HG03432 (cell line): ENCODE measurements around the gene SND1.

Experiments
- ATAC-seq: cut with Tn5 transposase; IDR thresholded peaks from one replicate; pipeline ENCODE4 v1.9.1; 2021; ENCODE audit warnings: mild to moderate bottlenecking, moderate library complexity; ENCODE audit not compliant: unreplicated experiment

Gene SND1

GRCh38 chr7:128005759-128006159 lies 353.8 kb downstream of the SND1 start:
- no peak for ATAC-seq

- ATAC-seq: no peak
These were observed 354.7 kb downstream of the SND1 start for GRCh38 chr7:128006550-128007302.

- no peak for ATAC-seq
These were observed 355.3 kb downstream of the SND1 start for GRCh38 chr7:128007303-128007680.

GRCh38 chr7:128008141-128008540 lies 356.1 kb downstream of the SND1 start:
- ATAC-seq: no peak

- no peak for ATAC-seq
These were observed 356.8 kb downstream of the SND1 start for GRCh38 chr7:128008744-128009143.

- ATAC-seq: no peak
These were observed 358.6 kb downstream of the SND1 start for GRCh38 chr7:128010391-128011127.

- no peak for ATAC-seq
These were observed 359.2 kb downstream of the SND1 start for GRCh38 chr7:128011131-128011661.

- no peak for ATAC-seq
These were observed 362.8 kb downstream of the SND1 start for GRCh38 chr7:128014811-128015210.

GRCh38 chr7:128017460-128017859 lies 365.5 kb downstream of the SND1 start:
- no peak for ATAC-seq

GRCh38 chr7:128017862-128018845 lies 366.2 kb downstream of the SND1 start:
- no peak for ATAC-seq

GRCh38 chr7:128019288-128019687 lies 367.3 kb downstream of the SND1 start:
- ATAC-seq: no peak

GRCh38 chr7:128020159-128020558 lies 368.2 kb downstream of the SND1 start:
- ATAC-seq: no peak

GRCh38 chr7:128021366-128021765 lies 369.4 kb downstream of the SND1 start:
- ATAC-seq: no peak

- no peak for ATAC-seq
These were observed 370.9 kb downstream of the SND1 start for GRCh38 chr7:128022631-128023532.

- ATAC-seq: no peak
These were observed 372.2 kb downstream of the SND1 start for GRCh38 chr7:128024151-128024550.

GRCh38 chr7:128025380-128025779 lies 373.4 kb downstream of the SND1 start:
- no peak for ATAC-seq

- ATAC-seq: no peak
These were observed 373.8 kb downstream of the SND1 start for GRCh38 chr7:128025819-128026218.

GRCh38 chr7:128026551-128026950 lies 374.6 kb downstream of the SND1 start:
- no peak for ATAC-seq

GRCh38 chr7:128027485-128027980 lies 375.5 kb downstream of the SND1 start:
- ATAC-seq: no peak
